IMR-90 (cell line): Measurements from ENCODE around the gene GGT5.

Experiments
- CTCF ChIP-seq: conservative IDR thresholded peaks from 2 replicates; pipeline ENCODE4 v1.5.1; 2012; ENCODE audit warnings: mild to moderate bottlenecking, low read depth, low read length, improper control_type of control experiment
- MAFK ChIP-seq: IDR thresholded peaks from 2 replicates; pipeline ENCODE4 v1.6.1; 2012; ENCODE audit warnings: low read depth, low read length, improper control_type of control experiment
- NFE2L2 ChIP-seq: fragments of 150-350 bp; IDR thresholded peaks from 2 replicates; pipeline ENCODE4 v1.6.1; 2016; ENCODE audit warnings: low read depth, mild to moderate bottlenecking, low read length
- POLR2A ChIP-seq: IDR thresholded peaks from 2 replicates; pipeline ENCODE4 v1.6.1; 2012; ENCODE audit warnings: mild to moderate bottlenecking, low read depth, low read length
- RCOR1 ChIP-seq: IDR thresholded peaks from 2 replicates; pipeline ENCODE4 v1.6.1; 2012; ENCODE audit warnings: mild to moderate bottlenecking, low read length, improper control_type of control experiment; ENCODE audit not compliant: insufficient replicate concordance

- TF ChIP-seq CTCF (peak; percentile 89), POLR2A (no peak), RCOR1 (no peak), NFE2L2 (no peak), MAFK (no peak)
These were observed 69.6 kb downstream of the GGT5 start for GRCh38 chr22:24175160-24175808.
